ENCODE results near the gene HOXC9. TPM values are rescaled to one million over a fixed set of nuclear protein-coding genes. Genes with fewer than 3 reads are reported as not detected.

The HOXC9 gene
- total RNA-seq, 2 donors from 2014 or later, result 0.23 to 3.0 TPM

GRCh38 chr12:54051874-54052437 lies 52.0 kb downstream of the HOXC9 start:
- DNase-seq (ENCODE audit: low spot score), result peak; percentile 31
- Histone ChIP-seq H3K4me3 (no peak overlapping the region), H3K27ac (no peak overlapping the region), H3K36me3 (no peaks in the 10 kb centered on the region), H3K9me3 (no peaks in the 10 kb centered on the region), H3K4me1 (replicated peaks) (no peaks in the 10 kb centered on the region), H3K27me3 (replicated peaks; ENCODE audit: insufficient read depth) (peaks cover 76% of the 10 kb centered on the region)
- intact Hi-C loops (cut with DNase I), result no loop called here
- under 1% methylated on average over 24 of the region's 24 CpGs for WGBS
- TF ChIP-seq POLR2A (IDR thresholded peaks at IDR 0.05) (no peak), POLR2AphosphoS5 (IDR thresholded peaks at IDR 0.05) (peak; percentile 80), CTCF (IDR thresholded peaks at IDR 0.05) (no peak)

GRCh38 chr12:54052438-54053002 lies 52.6 kb downstream of the HOXC9 start:
- no peak for TF ChIP-seq POLR2A (IDR thresholded peaks at IDR 0.05)
- TF ChIP-seq CTCF (IDR thresholded peaks at IDR 0.05), result no peak
- TF ChIP-seq POLR2AphosphoS5 (IDR thresholded peaks at IDR 0.05), result no peak
- WGBS, result 6% methylated on average over 10 of the region's 10 CpGs
- H3K36me3 ChIP-seq, result no peaks in the 10 kb centered on the region
- H3K4me3 ChIP-seq, result no peak overlapping the region
- no peaks in the 10 kb centered on the region for H3K4me1 ChIP-seq (replicated peaks)
- no peak overlapping the region for H3K27ac ChIP-seq
- peaks cover 70% of the 10 kb centered on the region for H3K27me3 ChIP-seq (replicated peaks; ENCODE audit: insufficient read depth)
- intact Hi-C loops (cut with DNase I), result no loop called here
- H3K9me3 ChIP-seq, result no peaks in the 10 kb centered on the region
- DNase-seq (ENCODE audit: low spot score), result no peak

MicroRNAs within 50 kb of the gene (microRNA counts, 767-probe panel; counts per million panel counts)
- microRNA hsa-miR-196a-5p (431 to 2,156 counts per million in 2 donors), microRNA hsa-miR-615-3p (0 to 431 counts per million in 2 donors), microRNA hsa-miR-615-5p (268 to 431 counts per million in 2 donors)

Small RNA genes within 50 kb of the gene (microRNA-seq; reads per million reads assigned to microRNA genes)
- gene MIR196A2 (113 reads per million, percentile 75 among the genes with 10 or more reads in this experiment), gene MIR615 (9.1 reads per million, percentile 49 among the genes with 10 or more reads in this experiment)

Small RNA genes within 50 kb of the gene (small RNA-seq; reads per million reads assigned to genes)
- gene AC012531.3, result 0 reads per million in 2 donors
- 0 reads per million in 2 donors for gene AC012531.4
- 0 reads per million in 2 donors for gene HOXC5
- gene MIR196A2, result 1.8 to 3.5 reads per million in 2 donors
- 0.10 to 0.56 reads per million in 2 donors for gene MIR615
- 0 reads per million in 2 donors for gene RF01905
- 0 reads per million in 2 donors for gene RF01906

Other genes starting within 250 kb of the HOXC9 start
- not detected for gene CISTR, start 248.2 kb upstream of the HOXC9 start, total RNA-seq
- gene HOXC13, start 61.3 kb upstream of the HOXC9 start, total RNA-seq, result 1 to 10 TPM in 1 of 2 donors, under 1 TPM in 1; 0.34 to 1.2 TPM
- gene HOXC12, start 45.3 kb upstream of the HOXC9 start, total RNA-seq, result not detected
- not detected for gene HOXC11, start 27.0 kb upstream of the HOXC9 start, total RNA-seq
- under 1 TPM in 1 of 2 donors, not detected in 1; 0.28 TPM for gene HOTAIR, start 25.2 kb upstream of the HOXC9 start, total RNA-seq
- gene HOXC10, start 15.0 kb upstream of the HOXC9 start, total RNA-seq, result 1 to 10 TPM in 1 of 2 donors, under 1 TPM in 1; 0.51 to 7.2 TPM
- gene HOXC8, start 8.8 kb downstream of the HOXC9 start, total RNA-seq, result under 1 TPM in 1 of 2 donors, not detected in 1; 0.62 TPM
- gene HOXC6, start 28.3 kb downstream of the HOXC9 start, total RNA-seq, result 1 to 10 TPM in 1 of 2 donors, not detected in 1; 1.3 TPM
- 1 to 10 TPM in 1 of 2 donors, not detected in 1; 2.8 TPM for gene HOXC5, start 32.9 kb downstream of the HOXC9 start, total RNA-seq
- gene HOXC4, start 53.7 kb downstream of the HOXC9 start, total RNA-seq, result under 1 TPM in 1 of 2 donors, not detected in 1; 0.62 TPM
- 10 to 100 TPM; 51.7 to 54.9 TPM for gene SMUG1, start 188.8 kb downstream of the HOXC9 start, total RNA-seq